Ishikawa (cell line): ENCODE data around the gene CCDC50.

ENCODE experiments used
- CEBPB ChIP-seq: IDR thresholded peaks from 2 replicates; pipeline ENCODE4 v1.6.1; 2012
- CREB1 ChIP-seq: IDR thresholded peaks from 2 replicates; pipeline ENCODE4 v1.6.1; 2012; ENCODE audit warnings: low read depth
- EGR1 ChIP-seq: IDR thresholded peaks from 2 replicates; pipeline ENCODE4 v1.6.1; 2012
- EP300 ChIP-seq: IDR thresholded peaks from 2 replicates; pipeline ENCODE4 v1.6.1; 2012; ENCODE audit warnings: borderline replicate concordance
- FOXM1 ChIP-seq: IDR thresholded peaks from 2 replicates; pipeline ENCODE4 v1.6.1; 2012; ENCODE audit warnings: low read depth, borderline replicate concordance
- NFIC ChIP-seq: IDR thresholded peaks from 2 replicates; pipeline ENCODE4 v1.6.1; 2012
- RAD21 ChIP-seq: IDR thresholded peaks from 2 replicates; pipeline ENCODE4 v1.6.1; 2012; ENCODE audit warnings: low read depth
- TAF1 ChIP-seq: IDR thresholded peaks from 2 replicates; pipeline ENCODE4 v1.6.1; 2012; ENCODE audit warnings: low read depth, mild to moderate bottlenecking
- TCF12 ChIP-seq: IDR thresholded peaks from 2 replicates; pipeline ENCODE4 v1.6.1; 2012; ENCODE audit warnings: low read depth
- TEAD4 ChIP-seq: IDR thresholded peaks from 2 replicates; pipeline ENCODE4 v1.6.1; 2012
- YY1 ChIP-seq: IDR thresholded peaks from 2 replicates; pipeline ENCODE4 v1.6.1; 2012; ENCODE audit warnings: low read depth
- ZBTB7A ChIP-seq: IDR thresholded peaks from 2 replicates; pipeline ENCODE4 v1.6.1; 2012; ENCODE audit warnings: low read depth
- TF ChIP-seq, protein P1 (sequence below): IDR thresholded peaks from 2 replicates; pipeline ENCODE4 v1.6.1; 2012
- TF ChIP-seq, protein P2 (sequence below): IDR thresholded peaks from 2 replicates; pipeline ENCODE4 v1.6.1; 2012
- TF ChIP-seq, protein P3 (sequence below): IDR thresholded peaks from 2 replicates; pipeline ENCODE4 v1.6.1; 2012; ENCODE audit warnings: low read depth, mild to moderate bottlenecking

Gene CCDC50

DNA sequence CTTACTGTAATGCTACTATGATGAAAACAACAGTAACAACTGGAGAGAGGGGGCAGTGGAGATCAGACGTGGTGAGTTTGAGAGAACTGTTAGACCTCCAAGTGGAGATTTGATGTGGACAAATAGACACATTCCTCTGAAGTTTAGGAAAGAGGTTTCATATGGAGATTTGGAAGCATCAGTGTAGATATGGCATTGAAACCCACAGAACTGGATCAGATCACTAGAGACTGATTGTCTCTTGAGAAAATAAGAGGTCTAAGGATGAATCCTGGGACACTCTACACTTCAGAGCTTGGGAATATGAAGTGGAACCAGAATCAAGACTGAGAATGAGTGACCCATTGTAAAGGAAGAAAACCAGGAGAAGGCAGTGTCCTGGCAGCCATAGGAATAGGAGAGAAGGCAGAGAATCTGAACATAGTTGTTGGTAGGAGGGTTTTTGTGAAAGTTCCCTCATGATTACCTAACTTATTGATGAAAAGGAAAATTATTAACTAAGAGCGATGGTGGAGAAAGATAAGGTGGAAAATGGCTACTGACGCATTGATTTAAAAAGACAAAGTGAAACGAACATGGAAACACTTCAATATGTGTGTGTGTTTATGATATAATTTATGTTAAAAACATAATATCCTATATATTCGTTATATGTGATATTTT is 102.1 kb downstream of the CCDC50 start:
- no peak for TF ChIP-seq TEAD4
- TF ChIP-seq, protein P1, sequence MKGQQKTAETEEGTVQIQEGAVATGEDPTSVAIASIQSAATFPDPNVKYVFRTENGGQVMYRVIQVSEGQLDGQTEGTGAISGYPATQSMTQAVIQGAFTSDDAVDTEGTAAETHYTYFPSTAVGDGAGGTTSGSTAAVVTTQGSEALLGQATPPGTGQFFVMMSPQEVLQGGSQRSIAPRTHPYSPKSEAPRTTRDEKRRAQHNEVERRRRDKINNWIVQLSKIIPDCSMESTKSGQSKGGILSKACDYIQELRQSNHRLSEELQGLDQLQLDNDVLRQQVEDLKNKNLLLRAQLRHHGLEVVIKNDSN = no peak

DNA sequence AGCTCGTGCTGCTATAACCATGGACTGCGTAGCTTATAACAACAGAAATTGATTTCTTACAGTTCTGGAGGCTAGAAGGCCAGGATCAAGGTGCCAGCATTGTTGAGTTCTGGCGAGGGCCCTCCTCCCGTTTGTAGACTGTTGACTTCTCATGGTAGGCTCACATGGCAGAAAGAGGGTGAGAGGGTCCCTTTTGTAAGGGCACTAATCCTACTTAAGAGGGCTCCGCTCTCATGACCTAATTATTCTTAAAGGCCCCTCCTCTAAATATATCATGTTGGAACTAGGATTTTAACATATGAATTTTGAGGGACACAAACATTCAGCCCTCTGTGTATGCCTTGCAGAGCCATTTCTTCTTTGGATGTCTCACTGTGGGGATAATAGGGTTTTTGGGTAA is 103.0 kb downstream of the CCDC50 start:
- TF ChIP-seq EGR1 = no peak
- no peak for TF ChIP-seq RAD21
- TF ChIP-seq NFIC = no peak
- TF ChIP-seq FOXM1 = no peak
- no peak for TF ChIP-seq ZBTB7A
- TF ChIP-seq TCF12 = no peak
- TF ChIP-seq, protein P1 = no peak
- TF ChIP-seq, protein P2, sequence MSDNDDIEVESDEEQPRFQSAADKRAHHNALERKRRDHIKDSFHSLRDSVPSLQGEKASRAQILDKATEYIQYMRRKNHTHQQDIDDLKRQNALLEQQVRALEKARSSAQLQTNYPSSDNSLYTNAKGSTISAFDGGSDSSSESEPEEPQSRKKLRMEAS = no peak
- TF ChIP-seq TAF1 = no peak
- TF ChIP-seq EP300 = no peak
- TF ChIP-seq CREB1 = no peak
- TF ChIP-seq, protein P3, sequence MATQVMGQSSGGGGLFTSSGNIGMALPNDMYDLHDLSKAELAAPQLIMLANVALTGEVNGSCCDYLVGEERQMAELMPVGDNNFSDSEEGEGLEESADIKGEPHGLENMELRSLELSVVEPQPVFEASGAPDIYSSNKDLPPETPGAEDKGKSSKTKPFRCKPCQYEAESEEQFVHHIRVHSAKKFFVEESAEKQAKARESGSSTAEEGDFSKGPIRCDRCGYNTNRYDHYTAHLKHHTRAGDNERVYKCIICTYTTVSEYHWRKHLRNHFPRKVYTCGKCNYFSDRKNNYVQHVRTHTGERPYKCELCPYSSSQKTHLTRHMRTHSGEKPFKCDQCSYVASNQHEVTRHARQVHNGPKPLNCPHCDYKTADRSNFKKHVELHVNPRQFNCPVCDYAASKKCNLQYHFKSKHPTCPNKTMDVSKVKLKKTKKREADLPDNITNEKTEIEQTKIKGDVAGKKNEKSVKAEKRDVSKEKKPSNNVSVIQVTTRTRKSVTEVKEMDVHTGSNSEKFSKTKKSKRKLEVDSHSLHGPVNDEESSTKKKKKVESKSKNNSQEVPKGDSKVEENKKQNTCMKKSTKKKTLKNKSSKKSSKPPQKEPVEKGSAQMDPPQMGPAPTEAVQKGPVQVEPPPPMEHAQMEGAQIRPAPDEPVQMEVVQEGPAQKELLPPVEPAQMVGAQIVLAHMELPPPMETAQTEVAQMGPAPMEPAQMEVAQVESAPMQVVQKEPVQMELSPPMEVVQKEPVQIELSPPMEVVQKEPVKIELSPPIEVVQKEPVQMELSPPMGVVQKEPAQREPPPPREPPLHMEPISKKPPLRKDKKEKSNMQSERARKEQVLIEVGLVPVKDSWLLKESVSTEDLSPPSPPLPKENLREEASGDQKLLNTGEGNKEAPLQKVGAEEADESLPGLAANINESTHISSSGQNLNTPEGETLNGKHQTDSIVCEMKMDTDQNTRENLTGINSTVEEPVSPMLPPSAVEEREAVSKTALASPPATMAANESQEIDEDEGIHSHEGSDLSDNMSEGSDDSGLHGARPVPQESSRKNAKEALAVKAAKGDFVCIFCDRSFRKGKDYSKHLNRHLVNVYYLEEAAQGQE = no peak
- TF ChIP-seq CEBPB = no peak
- TF ChIP-seq TEAD4 = no peak
- no peak for TF ChIP-seq YY1

DNA sequence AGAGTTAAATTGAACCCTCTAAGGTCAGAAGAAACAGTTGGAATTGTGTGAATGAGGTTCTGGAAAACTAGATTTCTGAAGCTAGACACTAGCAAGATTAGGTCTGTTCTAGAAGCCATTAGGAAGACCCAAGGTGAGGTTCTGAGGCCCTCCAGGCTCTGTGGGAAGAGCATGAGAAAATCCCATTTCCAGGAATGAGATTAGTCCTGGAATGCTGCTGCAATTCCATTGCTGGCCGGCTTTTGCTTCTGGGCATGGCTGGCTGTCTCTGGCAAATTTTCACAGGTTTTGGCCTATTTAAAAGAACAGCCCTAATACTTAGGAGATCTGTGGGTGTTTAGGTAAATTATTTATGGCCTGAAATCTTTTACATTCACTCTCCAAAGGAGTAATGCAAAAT is 104.8 kb downstream of the CCDC50 start:
- TF ChIP-seq TCF12 = no peak
- TF ChIP-seq, protein P3 = no peak
- no peak for TF ChIP-seq EP300
- TF ChIP-seq EGR1 = no peak
- TF ChIP-seq TAF1 = no peak
- TF ChIP-seq TEAD4 = no peak
- TF ChIP-seq, protein P2 = no peak
- no peak for TF ChIP-seq RAD21
- no peak for TF ChIP-seq FOXM1
- TF ChIP-seq YY1 = no peak
- TF ChIP-seq CEBPB = no peak

DNA sequence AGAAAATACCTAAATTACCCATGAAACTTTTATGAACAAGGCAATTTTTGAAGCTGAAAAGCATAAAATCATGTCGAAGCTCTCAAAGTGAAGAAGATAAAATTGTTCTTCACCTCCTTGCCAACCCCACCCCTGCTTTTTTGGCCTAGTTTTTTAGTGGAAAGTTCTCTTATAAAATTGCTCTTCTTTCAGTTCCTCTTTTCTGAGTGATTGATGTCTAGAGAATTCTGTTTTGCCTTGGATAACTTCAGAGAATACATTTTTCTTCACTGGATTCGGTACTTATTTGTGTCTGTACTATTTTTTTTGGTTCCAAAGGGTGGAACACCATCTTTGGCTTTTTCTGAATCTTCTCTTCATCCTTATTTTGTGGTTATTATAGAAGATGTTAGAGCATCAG is 106.8 kb downstream of the CCDC50 start:
- TF ChIP-seq TEAD4 (no peak), ZBTB7A (no peak), YY1 (no peak), FOXM1 (no peak), NFIC (no peak), TCF12 (no peak), TAF1 (no peak), RAD21 (no peak), CEBPB (no peak), CREB1 (no peak), EP300 (no peak), EGR1 (no peak)
- TF ChIP-seq, protein P1 = no peak
- TF ChIP-seq, protein P2 = no peak
- TF ChIP-seq, protein P3 = no peak
